NCI-H82 treated with DMSO at 0.1 percent for 48 hours (cell line): ENCODE results near the gene CRIP1.

Experiments used
- DNase-seq: peaks from one replicate; lab custom pipeline; 2025; ENCODE audit not compliant: unreplicated experiment; lab: John Stamatoyannopoulos, UW

CRIP1 gene

DNA sequence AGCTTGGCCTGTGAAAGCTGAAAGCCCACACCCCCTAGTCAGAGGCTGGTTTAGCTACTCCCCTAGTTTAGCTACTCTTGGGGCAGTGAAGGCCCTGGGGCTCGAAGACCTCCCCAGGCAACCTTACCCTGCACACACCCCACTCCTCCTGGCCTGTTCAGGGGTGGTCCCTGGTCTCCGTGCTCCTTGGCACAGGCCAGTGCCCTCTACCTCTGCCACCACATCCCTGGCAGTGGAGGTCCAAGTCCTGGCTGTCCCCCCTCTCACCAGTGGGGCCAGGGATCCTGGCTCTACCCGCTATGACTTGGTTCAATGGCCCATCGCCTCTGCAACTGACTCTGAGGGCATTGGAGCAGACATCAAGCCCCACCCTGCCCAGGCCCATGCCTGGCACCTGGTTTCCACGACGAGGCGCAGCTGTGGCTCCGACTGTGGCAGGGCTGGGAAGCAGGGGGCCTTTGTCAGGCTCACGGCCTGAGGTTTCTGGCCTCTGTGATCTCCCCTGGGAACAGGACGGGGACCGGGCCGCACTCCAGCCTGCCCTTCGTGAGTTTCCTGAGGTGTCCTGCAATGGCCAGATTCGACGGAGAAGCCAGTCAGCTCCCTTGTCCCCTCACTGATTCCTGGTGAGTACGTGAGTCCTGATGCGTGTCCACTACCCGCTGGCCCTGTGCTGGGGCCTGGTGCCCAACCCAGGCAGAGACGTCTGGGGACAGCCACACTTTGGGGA is 45.4 kb downstream of the CRIP1 start:
- DNase-seq, result no peak

DNA sequence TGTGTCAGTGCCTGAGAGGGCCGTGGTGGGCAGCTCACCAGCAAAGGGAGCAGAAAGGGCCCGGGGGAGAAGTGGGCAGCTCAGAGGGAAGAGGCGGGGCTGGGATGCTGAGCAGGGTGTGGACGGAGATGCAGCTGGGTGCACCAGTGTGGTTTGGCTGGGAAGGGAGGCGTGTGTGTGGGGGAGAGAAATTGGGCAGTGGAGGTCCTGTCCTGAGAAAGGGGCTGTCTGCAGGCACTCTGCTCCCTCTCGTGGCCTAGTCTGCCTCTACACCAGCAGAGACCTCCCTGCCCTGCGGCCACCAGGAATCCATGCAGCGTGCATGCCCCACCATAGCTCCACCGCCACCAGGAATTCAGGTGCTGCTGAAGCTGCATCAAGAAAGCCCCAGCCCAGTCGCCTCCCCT is 46.1 kb downstream of the CRIP1 start:
- DNase-seq, result no peak

DNA sequence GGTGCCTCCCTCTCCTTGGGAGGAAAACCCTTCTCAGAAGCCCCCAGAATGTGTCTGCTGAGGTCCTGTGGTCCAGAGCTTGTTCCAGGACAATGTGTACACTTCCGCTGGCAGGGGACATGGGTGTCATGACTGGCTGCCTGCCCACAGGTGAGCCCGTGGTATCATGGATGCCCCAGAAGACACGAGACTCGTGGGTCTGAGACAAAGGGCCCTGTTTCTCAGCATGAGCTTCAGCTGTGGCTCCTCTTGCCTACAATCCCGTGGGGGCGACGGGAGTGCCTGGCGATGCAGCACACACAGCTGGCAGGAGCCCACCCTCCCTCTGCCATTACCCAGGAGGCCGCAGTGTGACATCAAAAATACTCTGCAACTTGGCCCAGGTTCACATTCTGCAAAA is 46.7 kb downstream of the CRIP1 start:
- no peak for DNase-seq

DNA sequence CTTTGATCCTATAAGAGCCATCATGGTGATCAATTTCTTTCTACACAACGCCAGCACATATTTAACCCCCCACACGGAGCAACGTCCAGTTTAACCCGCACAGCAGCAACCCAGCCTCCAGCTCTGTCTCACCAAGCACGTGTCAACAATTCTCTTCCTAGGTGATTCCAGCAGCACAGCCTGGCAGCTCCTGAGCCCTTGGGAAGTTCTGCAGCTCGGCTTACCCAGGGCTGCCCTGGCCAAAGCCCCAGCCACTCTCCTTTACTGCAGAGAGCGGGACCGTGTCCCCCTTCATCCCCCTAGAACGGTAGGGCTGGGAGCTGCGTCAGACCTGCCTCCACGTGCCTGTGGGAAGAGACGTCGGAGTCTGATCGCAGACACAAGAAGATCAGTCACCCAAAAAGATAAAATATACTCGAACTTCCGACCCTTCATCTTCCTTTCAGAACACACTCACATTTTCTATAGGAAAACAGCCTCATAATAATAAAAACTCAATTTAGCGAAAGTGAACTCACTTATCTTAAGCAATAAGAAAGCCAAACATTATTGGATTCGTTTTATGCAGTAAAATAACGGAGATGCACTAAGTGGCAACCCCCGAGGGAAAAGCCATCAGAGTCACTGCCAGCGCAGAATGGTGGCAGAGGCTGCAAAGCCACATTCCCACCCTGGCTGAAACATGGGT is 47.3 kb downstream of the CRIP1 start:
- DNase-seq, result no peak

DNA sequence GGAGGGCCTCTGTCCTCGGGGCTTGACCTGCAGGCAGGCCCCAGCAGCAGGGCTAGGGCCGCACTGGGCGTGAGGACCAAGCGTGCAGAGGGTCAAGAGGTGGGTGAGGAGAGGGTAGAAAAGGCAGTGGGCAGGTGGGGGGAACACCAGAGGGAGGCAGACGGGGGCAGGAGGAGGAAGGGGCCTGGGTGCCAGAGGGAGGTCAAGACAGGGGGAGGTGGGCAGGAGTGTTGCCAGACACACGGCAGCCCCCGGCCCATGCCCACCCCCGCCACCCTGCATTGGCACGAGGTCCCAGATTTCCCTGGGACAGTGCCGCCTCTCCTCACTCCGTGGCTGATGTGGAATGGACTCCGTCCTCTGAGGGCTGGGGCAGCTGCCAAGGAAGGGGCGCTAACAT is 47.9 kb downstream of the CRIP1 start:
- DNase-seq, result no peak

DNA sequence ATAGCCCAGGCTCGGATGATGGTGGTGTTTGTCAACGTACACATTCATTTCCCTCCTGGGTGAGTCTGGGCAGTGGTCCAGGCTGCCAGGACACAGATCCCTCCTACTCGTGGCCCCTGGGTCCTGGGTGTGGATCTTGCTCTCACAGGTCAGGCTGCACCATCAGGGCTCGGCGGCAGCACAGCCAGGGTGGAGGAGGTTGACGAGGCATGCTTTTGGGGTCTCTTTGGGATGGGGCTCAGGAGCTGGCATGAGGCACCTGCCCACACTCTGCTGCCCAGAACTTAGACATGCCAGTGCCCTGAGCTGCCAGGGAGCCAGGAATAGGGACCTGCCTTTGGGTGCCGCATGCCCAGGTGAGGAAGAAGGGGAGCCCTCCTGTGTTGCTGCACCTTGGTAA is 49.4 kb downstream of the CRIP1 start:
- DNase-seq, result no peak

DNA sequence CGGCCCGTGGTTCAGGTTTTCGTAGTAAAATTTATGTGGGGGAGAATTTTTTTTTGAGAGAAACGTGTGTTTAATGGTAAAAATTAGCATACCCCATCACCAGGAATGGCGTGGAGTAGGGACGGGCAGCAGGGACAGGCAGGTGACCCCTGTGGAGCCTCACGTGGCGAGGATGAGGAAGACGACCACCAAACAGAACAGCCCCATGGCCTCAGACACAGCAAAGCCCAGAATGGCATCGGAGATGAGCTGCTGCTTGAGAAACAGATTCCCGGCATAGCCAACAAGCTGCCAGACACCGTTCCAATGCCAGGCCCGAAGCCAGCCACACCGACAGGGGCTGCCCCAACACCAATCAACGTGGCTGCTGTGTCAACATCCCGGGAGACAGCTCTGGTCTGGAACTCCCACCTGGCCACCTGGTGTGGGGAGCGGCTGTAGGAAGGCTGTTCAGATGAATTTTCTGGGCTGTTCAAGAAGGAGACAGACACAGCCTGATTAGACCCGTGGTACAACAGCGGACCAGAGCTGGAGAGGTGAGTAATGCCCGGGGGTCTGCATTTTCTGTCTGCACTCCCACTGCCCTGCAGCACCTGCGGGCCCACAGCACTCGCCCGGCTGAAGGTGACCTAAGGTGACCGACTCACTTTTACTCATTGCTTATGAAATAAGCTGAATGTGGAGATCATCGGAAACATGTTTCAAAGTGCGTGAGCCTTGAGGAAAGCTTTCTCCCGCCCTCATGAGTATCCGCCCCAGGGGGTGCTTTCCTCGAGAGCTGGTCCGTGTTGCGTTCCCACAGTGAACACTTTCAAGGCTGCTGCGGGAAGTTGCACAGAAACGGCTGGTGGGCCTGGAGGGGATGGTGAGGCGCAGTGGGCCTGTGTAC is 50.2 kb downstream of the CRIP1 start:
- no peak for DNase-seq

DNA sequence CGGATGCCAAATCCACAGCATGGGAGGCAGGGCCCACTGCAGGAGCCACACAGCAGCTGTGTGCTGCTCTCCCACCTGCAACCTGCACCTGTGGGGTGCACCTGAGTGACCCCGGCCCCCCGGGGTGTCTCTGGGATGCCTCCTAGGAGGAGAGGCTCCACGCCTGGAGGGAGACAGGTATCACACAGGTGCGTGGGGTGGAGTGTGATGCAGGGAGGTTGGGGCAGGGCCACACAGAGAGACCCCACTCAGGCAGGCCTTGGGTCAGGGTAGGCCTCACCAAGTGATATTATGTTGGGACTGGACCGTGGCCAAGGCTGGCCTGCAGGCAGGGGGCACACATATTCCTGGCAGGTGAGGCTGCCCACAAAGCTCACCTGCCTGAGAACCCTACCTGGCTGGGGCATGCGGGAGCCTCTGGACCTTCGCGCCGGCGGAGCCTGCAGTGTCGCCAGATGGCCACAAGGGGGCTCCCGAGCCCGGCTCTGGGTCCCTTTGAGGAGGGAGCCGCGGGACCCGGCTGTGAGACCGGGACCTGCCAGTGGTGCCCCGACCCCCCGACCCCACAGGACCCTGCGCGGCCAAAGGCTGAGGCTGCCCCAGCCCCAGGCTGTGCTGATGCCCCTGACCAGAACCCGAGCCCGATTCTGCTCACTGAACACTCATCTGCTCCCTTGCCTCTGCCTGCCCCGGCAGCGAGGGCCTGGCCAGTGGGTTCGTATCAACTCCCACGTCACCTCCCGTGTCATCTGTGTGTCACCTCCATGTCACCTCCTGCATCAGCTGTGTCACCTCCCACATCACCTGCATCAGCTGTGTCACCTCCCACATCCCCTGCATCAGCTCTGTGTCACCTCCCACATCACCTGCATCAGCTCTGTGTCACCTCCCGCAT is 51.1 kb downstream of the CRIP1 start:
- no peak for DNase-seq
